Ramos (cell line): ENCODE measurements around the gene COL23A1.
"Not testable (repeated sequence)": the region's sequence is repeated elsewhere in the genome, so short reads cannot be mapped to it uniquely, and the experiment has no call there.

Source experiments
- in situ Hi-C: fragments of 300-500 bp; cut with MboI; formaldehyde crosslinking; loops from one replicate; pipeline ENCODE4 v1.14.3; 2022; ENCODE audit warnings: low sequenced_read_pairs; ENCODE audit not compliant: unreplicated experiment

The COL23A1 gene

GRCh38 chr5:178371362-178372111 lies 218.7 kb downstream of the COL23A1 start:
- in situ Hi-C loops, result no loop called here

- in situ Hi-C loops, result no loop called here
Observed at GRCh38 chr5:178370102-178370501, 220.1 kb downstream of the COL23A1 start.

GRCh38 chr5:178369469-178369868 lies 220.7 kb downstream of the COL23A1 start:
- in situ Hi-C loops, result not testable (repeated sequence)

GRCh38 chr5:178368716-178369300 lies 221.4 kb downstream of the COL23A1 start:
- in situ Hi-C loops, result no loop called here

- in situ Hi-C loops, result no loop called here
Observed at GRCh38 chr5:178368274-178368673, 221.9 kb downstream of the COL23A1 start.

GRCh38 chr5:178367736-178368120 lies 222.5 kb downstream of the COL23A1 start:
- in situ Hi-C loops, result no loop called here

GRCh38 chr5:178366998-178367735 lies 223.0 kb downstream of the COL23A1 start:
- in situ Hi-C loops, result no loop called here

GRCh38 chr5:178365501-178366440 lies 224.4 kb downstream of the COL23A1 start:
- in situ Hi-C loops, result no loop called here

- in situ Hi-C loops, result no loop called here
Observed at GRCh38 chr5:178364326-178364675, 225.9 kb downstream of the COL23A1 start.

- in situ Hi-C loops, result no loop called here
Observed at GRCh38 chr5:178363501-178364325, 226.5 kb downstream of the COL23A1 start.

- in situ Hi-C loops, result no loop called here
Observed at GRCh38 chr5:178361657-178362445, 228.3 kb downstream of the COL23A1 start.

- in situ Hi-C loops, result no loop called here
Observed at GRCh38 chr5:178360926-178361235, 229.3 kb downstream of the COL23A1 start.

- in situ Hi-C loops, result no loop called here
Observed at GRCh38 chr5:178360222-178360925, 229.8 kb downstream of the COL23A1 start.

- in situ Hi-C loops, result no loop called here
Observed at GRCh38 chr5:178359738-178360137, 230.5 kb downstream of the COL23A1 start.

GRCh38 chr5:178357678-178358077 lies 232.5 kb downstream of the COL23A1 start:
- in situ Hi-C loops, result no loop called here

GRCh38 chr5:178357121-178357521 lies 233.1 kb downstream of the COL23A1 start:
- in situ Hi-C loops, result no loop called here

- in situ Hi-C loops, result no loop called here
Observed at GRCh38 chr5:178356431-178356872, 233.7 kb downstream of the COL23A1 start.

GRCh38 chr5:178355671-178356070 lies 234.5 kb downstream of the COL23A1 start:
- in situ Hi-C loops, result no loop called here
